OCI-LY1 (cell line): ENCODE data around the gene KCNJ4.

Experiments used
- H2AFZ ChIP-seq: fragments of 200-600 bp; sonication (generic), shearing (Covaris generic); 2 replicates; pipeline ENCODE4 v1.6.0; 2014; ENCODE audit warnings: antibody characterized with exemption, mild to moderate bottlenecking, low read length
- H3F3A ChIP-seq: fragments of 200-600 bp; sonication (generic), shearing (Covaris generic); 2 replicates; pipeline ENCODE4 v1.6.0; 2014; ENCODE audit warnings: mild to moderate bottlenecking, antibody characterized with exemption, low read length, moderate library complexity; ENCODE audit not compliant: insufficient read depth
- H3K27ac ChIP-seq: fragments of 200-600 bp; sonication (generic); 2 replicates; pipeline ENCODE4 v1.5.1; 2014; ENCODE audit warnings: low read length, mixed run types, mild to moderate bottlenecking, low read depth; ENCODE audit not compliant: poor library complexity, severe bottlenecking
- H3K27me3 ChIP-seq: fragments of 200-600 bp; sonication (generic); 2 replicates; pipeline ENCODE4 v1.6.0; 2014; ENCODE audit warnings: antibody characterized with exemption, mild to moderate bottlenecking, low read length, moderate library complexity; ENCODE audit not compliant: insufficient read depth
- H3K36me3 ChIP-seq: fragments of 200-600 bp; sonication (generic); 2 replicates; pipeline ENCODE4 v1.6.1; 2014; ENCODE audit warnings: mild to moderate bottlenecking, antibody characterized with exemption, low read length, moderate library complexity, mixed read lengths; ENCODE audit not compliant: insufficient read depth
- H3K4me1 ChIP-seq: fragments of 200-600 bp; sonication (generic); 2 replicates; pipeline ENCODE4 v1.5.1; 2014; ENCODE audit warnings: mild to moderate bottlenecking, low read length, moderate library complexity; ENCODE audit not compliant: insufficient read depth, severe bottlenecking
- H3K4me2 ChIP-seq: fragments of 200-600 bp; sonication (generic), shearing (Covaris generic); 2 replicates; pipeline ENCODE4 v1.6.1; 2014; ENCODE audit warnings: low read length
- H3K4me3 ChIP-seq: fragments of 200-600 bp; sonication (generic); 2 replicates; pipeline ENCODE4 v1.5.1; 2014; ENCODE audit warnings: low read length, low read depth, mild to moderate bottlenecking, mixed read lengths; ENCODE audit not compliant: poor library complexity, severe bottlenecking
- H3K79me2 ChIP-seq: fragments of 200-600 bp; shearing (Covaris generic); 2 replicates; pipeline ENCODE4 v1.6.1; 2016; ENCODE audit warnings: mixed run types, low read length, mixed read lengths; ENCODE audit not compliant: insufficient read depth
- H3K9ac ChIP-seq: fragments of 200-600 bp; sonication (generic), shearing (Covaris generic); 2 replicates; pipeline ENCODE4 v1.6.1; 2014; ENCODE audit warnings: mild to moderate bottlenecking, low read length, mixed read lengths
- H3K9me2 ChIP-seq: fragments of 200-600 bp; sonication (generic), shearing (Covaris generic); 2 replicates; pipeline ENCODE4 v1.6.1; 2014; ENCODE audit warnings: low read depth, mild to moderate bottlenecking, low read length, mixed read lengths
- H3K9me3 ChIP-seq: fragments of 200-600 bp; shearing (Covaris generic); 2 replicates; pipeline ENCODE4 v1.6.1; 2014; ENCODE audit warnings: low read length, mixed read lengths
- H4K20me1 ChIP-seq: fragments of 200-600 bp; sonication (generic), shearing (Covaris generic); 2 replicates; pipeline ENCODE4 v1.6.0; 2016; ENCODE audit warnings: mild to moderate bottlenecking, low read length; ENCODE audit not compliant: insufficient read depth
- EZH2 ChIP-seq: fragments of 200-600 bp; sonication (generic), shearing (Covaris generic); IDR thresholded peaks from 2 replicates; pipeline ENCODE4 v1.8.0; 2017; ENCODE audit warnings: borderline replicate concordance, mixed run types, mild to moderate bottlenecking, antibody characterized with exemption, low read length, moderate library complexity, mixed read lengths
- TF ChIP-seq, protein P1 (sequence below): fragments of 200-600 bp; sonication (generic), shearing (Covaris generic); IDR thresholded peaks from 2 replicates; pipeline ENCODE4 v1.5.1; 2017; ENCODE audit warnings: mild to moderate bottlenecking, antibody characterized with exemption, low read length, moderate library complexity, mixed read lengths

Gene KCNJ4

DNA sequence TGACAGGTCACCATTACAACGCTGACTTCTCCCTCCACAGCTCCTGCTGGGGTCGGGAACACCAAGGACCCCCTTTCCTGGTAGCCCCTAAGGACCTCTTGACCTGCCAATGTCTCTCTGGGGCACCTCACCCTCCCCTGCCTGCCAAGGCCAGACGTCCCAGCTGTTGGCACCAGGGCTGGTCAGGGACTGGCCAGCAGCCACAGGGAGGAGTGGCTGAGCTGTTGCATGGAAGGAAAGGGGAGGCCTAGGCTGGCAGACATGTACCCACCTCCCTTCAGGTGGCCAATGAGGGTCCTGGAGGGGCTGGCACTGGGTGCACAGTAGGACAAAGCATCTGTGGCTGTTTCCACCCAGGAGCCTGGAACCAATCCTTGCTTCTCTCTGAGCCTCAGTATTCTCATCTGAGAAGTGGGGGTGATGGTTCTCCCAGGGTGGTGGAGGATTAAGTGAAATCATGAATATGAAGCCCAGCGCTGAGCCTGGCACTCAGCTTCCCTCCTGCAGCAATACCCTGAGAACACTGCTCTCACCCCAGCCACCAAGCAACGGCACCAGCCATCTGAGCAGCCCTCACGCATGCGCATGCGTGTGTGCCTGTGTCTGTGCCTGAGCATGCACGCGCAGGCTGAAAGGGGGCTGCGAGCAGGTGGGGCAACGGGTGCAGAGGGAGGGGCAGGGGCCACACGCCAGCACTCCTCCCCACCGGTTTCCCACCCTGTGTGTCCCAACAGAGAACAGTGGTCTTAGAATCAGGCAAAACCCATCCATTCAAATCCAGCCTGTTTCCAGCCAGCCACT lies 5.9 kb downstream of the KCNJ4 start:
- H3K79me2 ChIP-seq, result no peaks in the 10 kb centered on the region
- no peaks in the 10 kb centered on the region for H3K4me1 ChIP-seq
- no peaks in the 10 kb centered on the region for H3K36me3 ChIP-seq
- no peak overlapping the region for H3K27ac ChIP-seq
- H3K9ac ChIP-seq, result no peak overlapping the region
- no peak overlapping the region for H3K4me3 ChIP-seq
- H3K27me3 ChIP-seq, result peaks cover 13% of the 10 kb centered on the region; the same call in 1 of the 2 replicates
- no peak overlapping the region for H2AFZ ChIP-seq
- H3K9me2 ChIP-seq, result no peaks in the 10 kb centered on the region
- no peaks in the 10 kb centered on the region for H3F3A ChIP-seq
- no peaks in the 10 kb centered on the region for H4K20me1 ChIP-seq
- H3K4me2 ChIP-seq, result no peak overlapping the region
- H3K9me3 ChIP-seq, result no peaks in the 10 kb centered on the region
- TF ChIP-seq, protein P1, sequence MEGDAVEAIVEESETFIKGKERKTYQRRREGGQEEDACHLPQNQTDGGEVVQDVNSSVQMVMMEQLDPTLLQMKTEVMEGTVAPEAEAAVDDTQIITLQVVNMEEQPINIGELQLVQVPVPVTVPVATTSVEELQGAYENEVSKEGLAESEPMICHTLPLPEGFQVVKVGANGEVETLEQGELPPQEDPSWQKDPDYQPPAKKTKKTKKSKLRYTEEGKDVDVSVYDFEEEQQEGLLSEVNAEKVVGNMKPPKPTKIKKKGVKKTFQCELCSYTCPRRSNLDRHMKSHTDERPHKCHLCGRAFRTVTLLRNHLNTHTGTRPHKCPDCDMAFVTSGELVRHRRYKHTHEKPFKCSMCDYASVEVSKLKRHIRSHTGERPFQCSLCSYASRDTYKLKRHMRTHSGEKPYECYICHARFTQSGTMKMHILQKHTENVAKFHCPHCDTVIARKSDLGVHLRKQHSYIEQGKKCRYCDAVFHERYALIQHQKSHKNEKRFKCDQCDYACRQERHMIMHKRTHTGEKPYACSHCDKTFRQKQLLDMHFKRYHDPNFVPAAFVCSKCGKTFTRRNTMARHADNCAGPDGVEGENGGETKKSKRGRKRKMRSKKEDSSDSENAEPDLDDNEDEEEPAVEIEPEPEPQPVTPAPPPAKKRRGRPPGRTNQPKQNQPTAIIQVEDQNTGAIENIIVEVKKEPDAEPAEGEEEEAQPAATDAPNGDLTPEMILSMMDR, result no peak
- TF ChIP-seq EZH2, result no peak

DNA sequence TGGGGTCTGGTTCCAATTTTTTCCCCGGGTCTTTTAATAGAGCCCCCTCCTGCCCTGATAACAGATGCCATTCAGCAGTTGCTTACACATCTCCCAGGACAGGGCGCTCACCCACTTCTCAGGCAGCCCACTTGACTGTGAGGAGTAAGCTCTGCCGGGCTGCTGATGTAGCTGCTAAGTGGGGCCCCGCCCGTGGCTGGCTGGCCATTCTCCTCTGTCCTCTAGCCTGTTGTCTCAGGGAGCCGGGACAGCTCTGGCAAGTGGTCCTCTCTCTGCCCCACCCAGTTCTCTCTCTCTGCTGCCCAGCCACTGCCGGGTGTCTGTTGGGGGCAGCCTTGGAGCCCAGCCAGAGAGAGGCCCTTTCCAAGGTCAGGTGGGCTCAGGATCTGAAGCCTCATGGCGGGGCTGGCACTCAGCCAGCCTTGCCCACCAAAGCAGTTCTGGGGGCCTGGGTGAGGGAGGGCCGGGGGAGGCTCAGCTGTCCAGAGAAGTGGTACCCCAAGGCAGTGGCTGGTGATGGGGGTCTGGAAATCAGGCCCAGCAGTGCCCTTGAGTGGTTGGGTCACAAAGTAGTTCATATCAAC lies 8.9 kb downstream of the KCNJ4 start:
- Histone ChIP-seq H3K9me2 (no peaks in the 10 kb centered on the region), H3K9me3 (no peaks in the 10 kb centered on the region), H2AFZ (no peak overlapping the region), H3K27ac (no peak overlapping the region), H3K4me3 (no peak overlapping the region), H3K36me3 (no peaks in the 10 kb centered on the region), H3K79me2 (no peaks in the 10 kb centered on the region), H3K4me1 (no peaks in the 10 kb centered on the region), H3K27me3 (peaks cover 14% of the 10 kb centered on the region), H4K20me1 (no peaks in the 10 kb centered on the region), H3K9ac (no peak overlapping the region), H3F3A (no peaks in the 10 kb centered on the region), H3K4me2 (no peak overlapping the region)
- TF ChIP-seq, protein P1, result no peak
- no peak for TF ChIP-seq EZH2

DNA sequence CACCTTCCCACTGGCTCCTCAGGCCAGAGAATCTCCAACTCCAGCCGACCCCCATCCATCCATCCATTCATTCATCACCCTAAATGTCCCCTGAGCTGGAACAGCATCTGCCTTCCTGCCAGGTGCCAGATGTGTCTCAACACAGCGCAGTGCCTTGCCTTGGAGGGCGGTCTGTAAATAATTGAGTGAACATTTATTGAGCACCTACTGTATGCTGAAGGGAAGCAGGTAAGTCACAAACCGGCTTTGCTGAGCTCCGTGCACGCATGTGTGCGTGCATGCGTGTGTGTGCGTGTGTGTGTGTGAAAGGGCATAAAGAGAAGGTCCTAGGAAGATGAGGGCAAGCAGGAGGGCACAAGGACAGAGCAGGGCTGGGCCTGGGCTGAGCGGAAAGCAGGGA lies 10.2 kb downstream of the KCNJ4 start:
- no peak overlapping the region for H3K4me2 ChIP-seq
- peaks cover 9% of the 10 kb centered on the region for H3K27me3 ChIP-seq

More for the DNA sequence above, 10.2 kb downstream of the KCNJ4 start:
- no peaks in the 10 kb centered on the region for H3K79me2 ChIP-seq
- H3K4me1 ChIP-seq, result no peaks in the 10 kb centered on the region
- no peaks in the 10 kb centered on the region for H3K36me3 ChIP-seq
- no peaks in the 10 kb centered on the region for H3K9me3 ChIP-seq
- no peak overlapping the region for H3K4me3 ChIP-seq
- H2AFZ ChIP-seq, result no peak overlapping the region
- no peaks in the 10 kb centered on the region for H4K20me1 ChIP-seq
- no peak overlapping the region for H3K9ac ChIP-seq
- TF ChIP-seq, protein P1, result no peak
- no peak for TF ChIP-seq EZH2
- no peaks in the 10 kb centered on the region for H3K9me2 ChIP-seq
- H3F3A ChIP-seq, result no peaks in the 10 kb centered on the region
- H3K27ac ChIP-seq, result no peak overlapping the region
